HepG2 (cell line): Measurements from ENCODE around the gene DRC3. TPM values are rescaled to one million over a fixed set of nuclear protein-coding genes. Genes with fewer than 3 reads are reported as not detected.

Source experiments
- AHR ChIP-seq: IDR thresholded peaks from 2 replicates; pipeline ENCODE4 v1.6.1; 2018; ENCODE audit warnings: missing genetic modification reagents, missing compliant biosample characterization
- DR1 ChIP-seq: sonication (generic); formaldehyde crosslinking; IDR thresholded peaks from 2 replicates; pipeline ENCODE4 v1.8.0; 2021; ENCODE audit warnings: mild to moderate bottlenecking, missing genetic modification reagents, inconsistent platforms
- FOXJ3 ChIP-seq: sonication (generic); formaldehyde crosslinking; IDR thresholded peaks from 2 replicates; pipeline ENCODE4 v1.4.0; 2020; ENCODE audit warnings: missing genetic modification reagents, mild to moderate bottlenecking, borderline replicate concordance
- KDM2A ChIP-seq: sonication (generic); formaldehyde crosslinking; IDR thresholded peaks from 2 replicates; pipeline ENCODE4 v1.4.0; 2020; ENCODE audit warnings: low read depth, missing genetic modification reagents, borderline replicate concordance
- NAIF1 ChIP-seq: sonication (generic); formaldehyde crosslinking; IDR thresholded peaks from 2 replicates; pipeline ENCODE4 v1.5.0; 2020; ENCODE audit warnings: mild to moderate bottlenecking, missing genetic modification reagents, borderline replicate concordance
- NFIB ChIP-seq: sonication (generic); formaldehyde crosslinking; IDR thresholded peaks from 2 replicates; pipeline ENCODE4 v1.9.0; 2021; ENCODE audit warnings: missing genetic modification reagents, mild to moderate bottlenecking, borderline replicate concordance
- NR1H2 ChIP-seq: sonication (generic); formaldehyde crosslinking; IDR thresholded peaks from 2 replicates; pipeline ENCODE4 v1.8.1; 2022; ENCODE audit warnings: low read depth, missing genetic modification reagents, borderline replicate concordance
- PCBP2 ChIP-seq: fragments of 200-400 bp; formaldehyde crosslinking; optimal IDR thresholded peaks from 2 replicates; pipeline ENCODE3; 2018; ENCODE audit warnings: low read length, low read depth; ENCODE audit not compliant: poor library complexity, severe bottlenecking
- ZBTB33 ChIP-seq: sonication (generic); formaldehyde crosslinking; IDR thresholded peaks from 2 replicates; pipeline ENCODE4 v1.4.0; 2020; ENCODE audit warnings: missing genetic modification reagents
- ZKSCAN5 ChIP-seq: sonication (generic); formaldehyde crosslinking; IDR thresholded peaks from 2 replicates; pipeline ENCODE4 v1.5.1; 2020; ENCODE audit warnings: mild to moderate bottlenecking, missing genetic modification reagents
- ZMYM2 ChIP-seq: sonication (generic); formaldehyde crosslinking; IDR thresholded peaks from 2 replicates; pipeline ENCODE4 v1.8.0; 2022; ENCODE audit warnings: mild to moderate bottlenecking, missing genetic modification reagents
- ZNF282 ChIP-seq: fragments of 450-650 bp; IDR thresholded peaks from 2 replicates; pipeline ENCODE4 v1.6.1; 2018; ENCODE audit not compliant: partially characterized antibody
- ZNF564 ChIP-seq: sonication (generic); formaldehyde crosslinking; IDR thresholded peaks from 2 replicates; pipeline ENCODE4 v1.8.1; 2023; ENCODE audit warnings: mild to moderate bottlenecking, missing genetic modification reagents
- ZNF629 ChIP-seq: sonication (generic); formaldehyde crosslinking; conservative IDR thresholded peaks from 2 replicates; pipeline ENCODE4 v1.5.0; 2020; ENCODE audit warnings: missing genetic modification reagents
- polyA plus RNA-seq, 8 experiments: library from polyadenylated mRNA; depleted of rRNA in 3 of 8; stranded (reverse) in 7 of 8; unstranded in 1 of 8; fragments of >200 nt; fragmentation: Illumina TruSeq in 4 of 8; extraction: Trizol in 4 of 8; gene quantifications; 2 replicates each; pipeline versions ENCODE4 v1.2.1 to v1.2.3, GENCODE V29; 2011 to 2016; ENCODE audit warnings: low read depth in 4 of 8, missing spikeins in 1 of 8, mixed read lengths in 1 of 8; ENCODE audit not compliant: insufficient read depth in 1 of 8
- total RNA-seq, 5 experiments: library from RNA; depleted of rRNA; stranded (reverse); fragments of >200 nt; fragmentation: Illumina TruSeq; extraction: Trizol; gene quantifications; 2 replicates each; pipeline ENCODE4 v1.2.3, GENCODE V29; 2016; ENCODE audit warnings: low read depth in 1 of 5
- TF ChIP-seq, protein P1 (sequence below), 2 experiments: sonication (generic) in 1 of 2; formaldehyde crosslinking in 1 of 2; IDR thresholded peaks; 2 replicates each; pipeline versions ENCODE4 v1.5.1 to v1.6.1; 2011 to 2020; ENCODE audit warnings: borderline replicate concordance in 1 of 2, low read depth in 1 of 2, low read length in 1 of 2, mild to moderate bottlenecking in 1 of 2, missing genetic modification reagents in 1 of 2, moderate library complexity in 1 of 2
- TF ChIP-seq, protein P2 (sequence below): fragments of 450-650 bp; IDR thresholded peaks from 2 replicates; pipeline ENCODE4 v1.6.1; 2017; ENCODE audit warnings: mild to moderate bottlenecking
- TF ChIP-seq, protein P3 (sequence below): sonication (generic); formaldehyde crosslinking; IDR thresholded peaks from 2 replicates; pipeline ENCODE4 v1.4.0; 2020; ENCODE audit warnings: missing genetic modification reagents

Gene DRC3
- total and polyA plus RNA-seq, 2 of the 13 experiments (the other 11 are each of a cell fraction or from before 2014, with no cell fraction given): 0.53 to 0.87 TPM

DNA sequence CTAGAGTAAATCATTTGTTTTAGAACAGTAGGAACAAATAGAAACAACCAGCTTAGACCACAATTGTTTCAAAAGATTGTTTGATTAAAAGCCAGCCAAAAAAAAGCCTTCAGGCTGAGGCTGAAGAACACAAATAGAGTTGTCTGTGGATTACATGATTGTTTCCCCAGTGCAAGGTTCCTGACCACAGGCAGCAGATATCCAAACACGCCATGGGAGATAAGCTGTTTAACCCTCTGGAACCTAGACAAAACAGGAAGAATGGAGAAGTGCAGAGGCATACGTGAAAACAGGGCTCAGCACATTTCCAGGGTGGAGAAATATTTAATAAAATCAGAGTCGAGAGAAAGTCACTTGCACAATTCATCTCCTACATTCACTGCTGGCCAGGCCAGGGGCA lies 45.3 kb downstream of the DRC3 start (continued):
- TF ChIP-seq, protein P1, sequence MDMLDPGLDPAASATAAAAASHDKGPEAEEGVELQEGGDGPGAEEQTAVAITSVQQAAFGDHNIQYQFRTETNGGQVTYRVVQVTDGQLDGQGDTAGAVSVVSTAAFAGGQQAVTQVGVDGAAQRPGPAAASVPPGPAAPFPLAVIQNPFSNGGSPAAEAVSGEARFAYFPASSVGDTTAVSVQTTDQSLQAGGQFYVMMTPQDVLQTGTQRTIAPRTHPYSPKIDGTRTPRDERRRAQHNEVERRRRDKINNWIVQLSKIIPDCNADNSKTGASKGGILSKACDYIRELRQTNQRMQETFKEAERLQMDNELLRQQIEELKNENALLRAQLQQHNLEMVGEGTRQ (IDR thresholded peaks at IDR 0.05; ENCODE audit: low read depth, low read length): no peak
- TF ChIP-seq, protein P1 (CRISPR knock-in tag; IDR thresholded peaks at IDR 0.05; ENCODE audit: borderline replicate concordance): no peak
- TF ChIP-seq KDM2A (CRISPR knock-in tag) (no peak), ZNF282 (no peak), NAIF1 (CRISPR knock-in tag) (no peak), DR1 (CRISPR knock-in tag) (no peak), ZNF564 (no peak), ZBTB33 (CRISPR knock-in tag) (no peak), NR1H2 (CRISPR knock-in tag) (no peak), NFIB (CRISPR knock-in tag) (no peak), ZMYM2 (CRISPR knock-in tag) (no peak), ZKSCAN5 (no peak), FOXJ3 (peak; percentile 78; the same call in 1 of the 2 replicates), ZNF629 (CRISPR knock-in tag) (no peak), PCBP2 (no peak), AHR (CRISPR knock-in tag) (no peak)
- TF ChIP-seq, protein P2, sequence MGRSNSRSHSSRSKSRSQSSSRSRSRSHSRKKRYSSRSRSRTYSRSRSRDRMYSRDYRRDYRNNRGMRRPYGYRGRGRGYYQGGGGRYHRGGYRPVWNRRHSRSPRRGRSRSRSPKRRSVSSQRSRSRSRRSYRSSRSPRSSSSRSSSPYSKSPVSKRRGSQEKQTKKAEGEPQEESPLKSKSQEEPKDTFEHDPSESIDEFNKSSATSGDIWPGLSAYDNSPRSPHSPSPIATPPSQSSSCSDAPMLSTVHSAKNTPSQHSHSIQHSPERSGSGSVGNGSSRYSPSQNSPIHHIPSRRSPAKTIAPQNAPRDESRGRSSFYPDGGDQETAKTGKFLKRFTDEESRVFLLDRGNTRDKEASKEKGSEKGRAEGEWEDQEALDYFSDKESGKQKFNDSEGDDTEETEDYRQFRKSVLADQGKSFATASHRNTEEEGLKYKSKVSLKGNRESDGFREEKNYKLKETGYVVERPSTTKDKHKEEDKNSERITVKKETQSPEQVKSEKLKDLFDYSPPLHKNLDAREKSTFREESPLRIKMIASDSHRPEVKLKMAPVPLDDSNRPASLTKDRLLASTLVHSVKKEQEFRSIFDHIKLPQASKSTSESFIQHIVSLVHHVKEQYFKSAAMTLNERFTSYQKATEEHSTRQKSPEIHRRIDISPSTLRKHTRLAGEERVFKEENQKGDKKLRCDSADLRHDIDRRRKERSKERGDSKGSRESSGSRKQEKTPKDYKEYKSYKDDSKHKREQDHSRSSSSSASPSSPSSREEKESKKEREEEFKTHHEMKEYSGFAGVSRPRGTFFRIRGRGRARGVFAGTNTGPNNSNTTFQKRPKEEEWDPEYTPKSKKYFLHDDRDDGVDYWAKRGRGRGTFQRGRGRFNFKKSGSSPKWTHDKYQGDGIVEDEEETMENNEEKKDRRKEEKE: no peak
- TF ChIP-seq, protein P3, sequence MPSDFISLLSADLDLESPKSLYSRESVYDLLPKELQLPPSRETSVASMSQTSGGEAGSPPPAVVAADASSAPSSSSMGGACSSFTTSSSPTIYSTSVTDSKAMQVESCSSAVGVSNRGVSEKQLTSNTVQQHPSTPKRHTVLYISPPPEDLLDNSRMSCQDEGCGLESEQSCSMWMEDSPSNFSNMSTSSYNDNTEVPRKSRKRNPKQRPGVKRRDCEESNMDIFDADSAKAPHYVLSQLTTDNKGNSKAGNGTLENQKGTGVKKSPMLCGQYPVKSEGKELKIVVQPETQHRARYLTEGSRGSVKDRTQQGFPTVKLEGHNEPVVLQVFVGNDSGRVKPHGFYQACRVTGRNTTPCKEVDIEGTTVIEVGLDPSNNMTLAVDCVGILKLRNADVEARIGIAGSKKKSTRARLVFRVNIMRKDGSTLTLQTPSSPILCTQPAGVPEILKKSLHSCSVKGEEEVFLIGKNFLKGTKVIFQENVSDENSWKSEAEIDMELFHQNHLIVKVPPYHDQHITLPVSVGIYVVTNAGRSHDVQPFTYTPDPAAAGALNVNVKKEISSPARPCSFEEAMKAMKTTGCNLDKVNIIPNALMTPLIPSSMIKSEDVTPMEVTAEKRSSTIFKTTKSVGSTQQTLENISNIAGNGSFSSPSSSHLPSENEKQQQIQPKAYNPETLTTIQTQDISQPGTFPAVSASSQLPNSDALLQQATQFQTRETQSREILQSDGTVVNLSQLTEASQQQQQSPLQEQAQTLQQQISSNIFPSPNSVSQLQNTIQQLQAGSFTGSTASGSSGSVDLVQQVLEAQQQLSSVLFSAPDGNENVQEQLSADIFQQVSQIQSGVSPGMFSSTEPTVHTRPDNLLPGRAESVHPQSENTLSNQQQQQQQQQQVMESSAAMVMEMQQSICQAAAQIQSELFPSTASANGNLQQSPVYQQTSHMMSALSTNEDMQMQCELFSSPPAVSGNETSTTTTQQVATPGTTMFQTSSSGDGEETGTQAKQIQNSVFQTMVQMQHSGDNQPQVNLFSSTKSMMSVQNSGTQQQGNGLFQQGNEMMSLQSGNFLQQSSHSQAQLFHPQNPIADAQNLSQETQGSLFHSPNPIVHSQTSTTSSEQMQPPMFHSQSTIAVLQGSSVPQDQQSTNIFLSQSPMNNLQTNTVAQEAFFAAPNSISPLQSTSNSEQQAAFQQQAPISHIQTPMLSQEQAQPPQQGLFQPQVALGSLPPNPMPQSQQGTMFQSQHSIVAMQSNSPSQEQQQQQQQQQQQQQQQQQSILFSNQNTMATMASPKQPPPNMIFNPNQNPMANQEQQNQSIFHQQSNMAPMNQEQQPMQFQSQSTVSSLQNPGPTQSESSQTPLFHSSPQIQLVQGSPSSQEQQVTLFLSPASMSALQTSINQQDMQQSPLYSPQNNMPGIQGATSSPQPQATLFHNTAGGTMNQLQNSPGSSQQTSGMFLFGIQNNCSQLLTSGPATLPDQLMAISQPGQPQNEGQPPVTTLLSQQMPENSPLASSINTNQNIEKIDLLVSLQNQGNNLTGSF (CRISPR knock-in tag): no peak
